BJ (cell line): Measurements from ENCODE around the gene SULT1A2. TPM values are rescaled to one million over a fixed set of nuclear protein-coding genes. Genes with fewer than 3 reads are reported as not detected.

ENCODE experiments used
- CTCF ChIA-PET: fragments of 350-600 bp; formaldehyde crosslinking; extraction: SDS; loops from one replicate; lab custom pipeline; 2021; ENCODE audit warnings: antibody characterized with exemption, inconsistent platforms; lab: Yijun Ruan, JAX
- POLR2A ChIA-PET: fragments of 300-600 bp; sonication (Branson Sonifier 250); formaldehyde crosslinking; extraction: SDS; loops from one replicate; lab custom pipeline; 2021; ENCODE audit warnings: antibody characterized with exemption; lab: Charles Lee
- DNase-seq: peaks from one replicate; pipeline ENCODE4 v3.0.0-alpha.2; 2011; ENCODE audit warnings: low read depth
- H3K27me3 ChIP-seq: 2 replicates; pipeline ENCODE4 v1.6.0; 2011; ENCODE audit warnings: low read length; ENCODE audit not compliant: control insufficient read depth, insufficient read depth
- H3K36me3 ChIP-seq: 2 replicates; pipeline ENCODE4 v1.5.1; 2011; ENCODE audit warnings: low read length; ENCODE audit not compliant: control insufficient read depth, insufficient read depth
- H3K4me3 ChIP-seq: 2 replicates; pipeline ENCODE4 v1.5.1; 2011; ENCODE audit warnings: low read depth, mild to moderate bottlenecking, control low read depth, low read length
- polyA plus RNA-seq: library from polyadenylated mRNA; depleted of rRNA; stranded (reverse); fragments of >200 nt; gene quantifications from 2 replicates; pipeline ENCODE4 v1.2.3, GENCODE V29; 2011
- TF ChIP-seq, protein P1 (sequence below): IDR thresholded peaks from 2 replicates; pipeline ENCODE4 v1.5.1; 2011; ENCODE audit warnings: low read depth, mild to moderate bottlenecking, control low read depth, inconsistent platforms, low read length, moderate library complexity; ENCODE audit not compliant: insufficient read depth

The SULT1A2 gene
- polyA plus RNA-seq, 1 experiment: not detected

DNA sequence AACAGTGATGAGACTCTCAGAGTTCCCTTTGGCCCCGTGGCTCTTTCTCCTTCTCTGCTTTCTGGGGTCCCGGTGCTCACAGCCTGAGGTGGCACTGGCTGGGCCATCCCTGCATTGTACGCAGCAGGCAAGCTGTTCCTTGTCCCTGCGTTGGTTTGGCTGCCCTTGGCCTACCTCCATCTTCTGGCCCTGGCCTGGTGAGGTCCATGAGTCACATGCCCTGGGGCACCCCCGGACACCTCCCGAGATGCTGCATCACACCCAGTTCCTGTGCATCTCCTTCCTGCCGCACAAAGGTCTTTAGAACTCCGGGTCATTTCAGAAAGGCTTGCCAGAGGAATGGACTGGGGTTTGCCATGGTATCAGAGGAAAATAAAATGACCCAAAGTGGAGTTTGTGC is 9.5 kb downstream of the SULT1A2 start:
- peaks cover 7% of the 10 kb centered on the region for H3K36me3 ChIP-seq
- no peaks in the 10 kb centered on the region for H3K27me3 ChIP-seq
- DNase-seq: no peak
- CTCF ChIA-PET: no interaction called here
- POLR2A ChIA-PET: no interaction called here
- TF ChIP-seq, protein P1, sequence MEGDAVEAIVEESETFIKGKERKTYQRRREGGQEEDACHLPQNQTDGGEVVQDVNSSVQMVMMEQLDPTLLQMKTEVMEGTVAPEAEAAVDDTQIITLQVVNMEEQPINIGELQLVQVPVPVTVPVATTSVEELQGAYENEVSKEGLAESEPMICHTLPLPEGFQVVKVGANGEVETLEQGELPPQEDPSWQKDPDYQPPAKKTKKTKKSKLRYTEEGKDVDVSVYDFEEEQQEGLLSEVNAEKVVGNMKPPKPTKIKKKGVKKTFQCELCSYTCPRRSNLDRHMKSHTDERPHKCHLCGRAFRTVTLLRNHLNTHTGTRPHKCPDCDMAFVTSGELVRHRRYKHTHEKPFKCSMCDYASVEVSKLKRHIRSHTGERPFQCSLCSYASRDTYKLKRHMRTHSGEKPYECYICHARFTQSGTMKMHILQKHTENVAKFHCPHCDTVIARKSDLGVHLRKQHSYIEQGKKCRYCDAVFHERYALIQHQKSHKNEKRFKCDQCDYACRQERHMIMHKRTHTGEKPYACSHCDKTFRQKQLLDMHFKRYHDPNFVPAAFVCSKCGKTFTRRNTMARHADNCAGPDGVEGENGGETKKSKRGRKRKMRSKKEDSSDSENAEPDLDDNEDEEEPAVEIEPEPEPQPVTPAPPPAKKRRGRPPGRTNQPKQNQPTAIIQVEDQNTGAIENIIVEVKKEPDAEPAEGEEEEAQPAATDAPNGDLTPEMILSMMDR: no peak
- H3K4me3 ChIP-seq: no peak overlapping the region

DNA sequence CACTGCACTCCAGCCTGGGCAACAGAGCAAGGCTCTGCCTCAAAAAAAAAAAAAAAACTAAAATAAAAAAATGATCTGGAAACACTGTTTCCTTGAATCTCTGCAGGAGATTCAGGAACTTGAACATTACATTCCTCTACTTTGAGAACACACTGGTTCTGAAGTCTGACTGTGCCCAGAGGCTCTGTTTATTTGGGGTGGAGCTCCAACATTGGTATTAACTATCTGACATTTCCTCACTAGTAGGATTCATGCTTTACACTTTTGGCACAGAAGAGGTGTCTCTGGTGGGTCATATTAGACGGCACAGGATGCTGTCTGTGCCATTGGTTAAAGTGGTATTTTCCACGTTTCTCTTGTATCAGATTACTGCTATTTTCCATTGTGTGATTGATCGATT is 10.4 kb downstream of the SULT1A2 start:
- TF ChIP-seq, protein P1: no peak
- no peak for DNase-seq
- Histone ChIP-seq H3K4me3 (no peak overlapping the region), H3K36me3 (peaks cover 7% of the 10 kb centered on the region), H3K27me3 (no peaks in the 10 kb centered on the region)
- CTCF ChIA-PET: no interaction called here
- POLR2A ChIA-PET: no interaction called here

DNA sequence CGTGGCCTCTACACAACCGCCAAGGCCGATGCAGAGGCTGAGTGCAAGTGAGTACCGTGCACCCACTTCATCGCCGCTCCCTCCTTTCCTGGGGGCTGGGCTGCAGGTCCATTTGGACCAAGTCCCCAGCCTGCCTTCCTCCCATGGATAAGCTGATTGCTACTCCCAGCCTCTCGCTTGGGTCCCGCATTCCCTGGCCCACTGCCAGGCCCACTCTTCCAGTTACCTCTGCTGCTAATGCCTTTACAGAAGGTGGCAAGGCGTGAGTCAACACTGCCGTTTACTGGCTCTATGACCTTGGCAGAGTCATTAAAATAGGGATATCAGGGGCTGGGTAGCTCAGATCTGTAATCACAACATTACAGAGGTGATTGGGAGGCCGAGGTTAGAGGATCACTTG is 11.2 kb downstream of the SULT1A2 start:
- POLR2A ChIA-PET: no interaction called here
- CTCF ChIA-PET: interaction anchor here (0.6 kb wide), 1 partner anchor 1343 kb away, joined by 3 read pairs; no protein-coding TSS in a partner anchor
- peaks cover 5% of the 10 kb centered on the region for H3K36me3 ChIP-seq
- H3K27me3 ChIP-seq: no peaks in the 10 kb centered on the region
- TF ChIP-seq, protein P1: no peak
- no peak overlapping the region for H3K4me3 ChIP-seq
- no peak for DNase-seq

DNA sequence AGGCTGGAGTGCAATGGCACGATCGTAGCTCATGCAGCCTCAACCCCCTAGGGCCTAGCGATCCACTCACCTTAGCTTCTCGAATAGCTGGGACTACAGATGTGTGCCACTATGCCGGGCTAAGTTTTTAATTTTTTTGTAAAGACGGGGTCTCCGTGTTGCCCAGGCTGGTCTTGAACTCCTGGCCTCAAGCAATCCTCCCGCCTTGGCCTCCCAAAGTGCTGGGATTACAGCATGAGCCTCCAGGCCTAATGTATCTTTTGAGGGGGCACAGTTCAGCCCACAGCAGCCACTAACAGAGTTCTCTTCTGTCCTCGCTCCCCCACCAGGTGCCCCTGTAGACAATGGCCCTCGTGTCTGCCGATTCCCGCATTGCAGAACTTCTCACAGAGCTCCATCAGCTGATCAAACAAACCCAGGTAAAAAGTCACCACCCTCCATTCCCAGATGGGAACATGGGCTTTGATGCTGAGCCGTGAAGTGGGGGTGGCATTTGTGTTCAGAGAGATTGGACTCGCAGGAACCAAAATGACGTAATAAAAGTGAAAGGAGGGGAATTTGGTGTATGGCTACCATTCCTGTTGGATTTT is 16.0 kb downstream of the SULT1A2 start:
- TF ChIP-seq, protein P1: no peak
- H3K36me3 ChIP-seq: no peaks in the 10 kb centered on the region; the same call in 1 of the 2 replicates
- no peak overlapping the region for H3K4me3 ChIP-seq
- ChIA-PET POLR2A (no interaction called here), CTCF (no interaction called here)
- DNase-seq: no peak
- no peaks in the 10 kb centered on the region for H3K27me3 ChIP-seq

DNA sequence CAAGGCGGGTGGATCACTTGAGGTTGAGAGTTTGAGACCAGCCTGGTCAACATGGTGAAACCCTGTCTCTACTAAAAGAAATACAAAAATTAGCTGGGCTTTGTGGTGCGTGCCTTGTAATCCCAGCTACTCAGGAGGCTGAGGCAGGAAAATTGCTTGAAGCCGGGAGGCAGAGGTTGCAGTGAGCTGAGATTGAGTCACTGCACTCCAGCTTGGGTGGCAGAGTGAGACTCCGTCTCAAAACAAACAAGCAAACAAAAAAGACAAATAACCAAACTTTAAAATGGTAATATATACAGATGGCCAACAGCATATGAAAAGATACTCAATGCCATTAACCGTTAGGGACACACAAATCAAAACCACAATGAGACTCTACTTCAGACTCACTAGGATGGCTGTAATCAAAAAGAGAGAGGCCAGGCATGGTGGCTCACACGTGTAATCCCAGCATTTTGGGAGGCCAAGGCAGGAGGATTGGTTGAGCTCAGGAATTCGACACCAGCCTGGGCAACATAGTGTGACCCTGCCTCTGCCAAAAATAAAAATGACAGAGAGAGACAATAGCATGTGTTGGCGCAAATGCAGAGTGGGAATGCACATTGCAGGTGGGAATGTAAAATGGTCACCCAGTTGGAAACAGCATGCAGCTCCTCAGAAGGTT is 21.3 kb downstream of the SULT1A2 start:
- CTCF ChIA-PET: interaction anchor here (0.8 kb wide), 1 partner anchor 26 kb away, joined by 3 read pairs; no protein-coding TSS in a partner anchor
- no peak overlapping the region for H3K4me3 ChIP-seq

More for the DNA sequence above, 21.3 kb downstream of the SULT1A2 start:
- POLR2A ChIA-PET: no interaction called here
- no peaks in the 10 kb centered on the region for H3K27me3 ChIP-seq
- TF ChIP-seq, protein P1: no peak
- no peaks in the 10 kb centered on the region for H3K36me3 ChIP-seq
- DNase-seq: no peak
